ENCODE data around the gene SART3.

SART3 gene

GRCh38 chr12:108598553-108599250 is 37.7 kb upstream of the SART3 start:
- ChIA-PET POLR2A (no interaction called here), CTCF (interaction anchor here (1.1 to 6.8 kb wide), 6 partner anchors 9 to 205 kb away, joined by 3 to 60 read pairs (median 4); no protein-coding TSS in a partner anchor)
- no peak for TF ChIP-seq CTCF (IDR thresholded peaks at IDR 0.05; ENCODE audit: insufficient read depth, low read length, missing control alignments)
- no peak for DNase-seq (ENCODE audit: low read depth, low spot score)
- peak overlapping the region; percentile 76 for H3K4me3 ChIP-seq (ENCODE audit: low read depth, low read length)

GRCh38 chr12:108597559-108598471 is 36.8 kb upstream of the SART3 start, which contains the start of gene TMEM119:
TMEM119 (minus strand) TSS chr12:108598084; CDS start chr12:108592383, 5,701 bp downstream.
- POLR2A ChIA-PET, result interaction anchor here (0.5 to 0.8 kb wide), 2 partner anchors 21 to 204 kb away, joined by 3 read pairs; no protein-coding TSS in a partner anchor
- DNase-seq (ENCODE audit: low read depth, low spot score), result no peak
- H3K4me3 ChIP-seq (ENCODE audit: low read depth, low read length), result peak within 1 kb of the TSS; percentile 76
- CTCF ChIA-PET, result interaction anchor here (1.1 to 6.8 kb wide), 7 partner anchors 10 to 206 kb away, joined by 3 to 60 read pairs (median 5); no protein-coding TSS in a partner anchor
- no peak for TF ChIP-seq CTCF (IDR thresholded peaks at IDR 0.05; ENCODE audit: insufficient read depth, low read length, missing control alignments)

- TF ChIP-seq CTCF (IDR thresholded peaks at IDR 0.05; ENCODE audit: insufficient read depth, low read length, missing control alignments), result no peak
- no peak for DNase-seq (ENCODE audit: low read depth, low spot score)
- H3K4me3 ChIP-seq (ENCODE audit: low read depth, low read length), result peak overlapping the region; percentile 76
- ChIA-PET POLR2A (interaction anchor here (0.8 kb wide), 1 partner anchor 20 kb away, joined by 3 read pairs; no protein-coding TSS in a partner anchor), CTCF (interaction anchor here (1.8 to 6.8 kb wide), 3 partner anchors 14 to 26 kb away, joined by 5 to 60 read pairs (median 5); no protein-coding TSS in a partner anchor)
These were observed 36.0 kb upstream of the SART3 start for GRCh38 chr12:108596854-108597558.

- CTCF ChIA-PET, result interaction anchor here (0.7 to 6.8 kb wide), 5 partner anchors 10 to 22 kb away, joined by 3 to 60 read pairs (median 4); no protein-coding TSS in a partner anchor
- DNase-seq (ENCODE audit: low read depth, low spot score), result no peak
- H3K4me3 ChIP-seq (ENCODE audit: low read depth, low read length), result peak overlapping the region; percentile 76
- POLR2A ChIA-PET, result interaction anchor here (1.1 kb wide), 1 partner anchor 10 kb away, joined by 3 read pairs; no protein-coding TSS in a partner anchor
- TF ChIP-seq CTCF (IDR thresholded peaks at IDR 0.05; ENCODE audit: insufficient read depth, low read length, missing control alignments), result no peak
These were observed 35.0 kb upstream of the SART3 start for GRCh38 chr12:108595711-108596647.

Data from AG04449 (cell line).